Cerebellar nuclear complex (tissue), 1 donor: ENCODE measurements around the gene OR10D3.
"Not testable (repeated sequence)": the region's sequence is repeated elsewhere in the genome, so short reads cannot be mapped to it uniquely, and the experiment has no call there.

ENCODE experiments used
- DNase-seq, 2 experiments: peaks; one replicate each; lab custom pipeline; 2025; lab: John Stamatoyannopoulos, UW

Gene OR10D3

GRCh38 chr11:124183068-124183467 is at the start of gene OR10D3:
Gene OR10D3 (plus strand): TSS chr11:124183345. CDS start chr11:124185270, 1,925 bp downstream.
- no peak for DNase-seq

GRCh38 chr11:124143034-124143433 is 40.1 kb upstream of the OR10D3 start:
- no peak for DNase-seq

GRCh38 chr11:124147951-124148350 is 35.2 kb upstream of the OR10D3 start:
- DNase-seq = no peak

GRCh38 chr11:124150684-124151083 is 32.5 kb upstream of the OR10D3 start:
- DNase-seq = no peak

GRCh38 chr11:124152770-124153407 is 30.3 kb upstream of the OR10D3 start:
- DNase-seq = no peak

GRCh38 chr11:124153821-124154220 is 29.3 kb upstream of the OR10D3 start:
- no peak for DNase-seq

- DNase-seq = no peak
Observed at GRCh38 chr11:124159481-124159880, 23.7 kb upstream of the OR10D3 start.

- DNase-seq = no peak
Observed at GRCh38 chr11:124160986-124161385, 22.2 kb upstream of the OR10D3 start.

GRCh38 chr11:124167826-124168231 is 15.3 kb upstream of the OR10D3 start:
- no peak for DNase-seq

GRCh38 chr11:124168796-124169195 is 14.3 kb upstream of the OR10D3 start:
- DNase-seq = no peak

GRCh38 chr11:124170315-124170714 is 12.8 kb upstream of the OR10D3 start:
- DNase-seq = not testable (repeated sequence)

- no peak for DNase-seq
Observed at GRCh38 chr11:124170801-124171586, 12.2 kb upstream of the OR10D3 start.

- DNase-seq = no peak
Observed at GRCh38 chr11:124172101-124172500, 11.0 kb upstream of the OR10D3 start.

GRCh38 chr11:124172599-124172998 is 10.5 kb upstream of the OR10D3 start:
- DNase-seq = no peak

- DNase-seq = no peak
Observed at GRCh38 chr11:124174001-124174583, 9.1 kb upstream of the OR10D3 start.

- DNase-seq = no peak
Observed at GRCh38 chr11:124176925-124177715, 6.0 kb upstream of the OR10D3 start.

GRCh38 chr11:124179310-124179709 is 3.8 kb upstream of the OR10D3 start:
- no peak for DNase-seq

- no peak for DNase-seq
Observed at GRCh38 chr11:124190298-124191139, 7.4 kb downstream of the OR10D3 start.

GRCh38 chr11:124193221-124194010 is 10.3 kb downstream of the OR10D3 start:
- no peak for DNase-seq
